ENCODE measurements around the gene AIMP1.
"Not testable (repeated sequence)": the region's sequence is repeated elsewhere in the genome, so short reads cannot be mapped to it uniquely, and the experiment has no call there.

AIMP1 gene

DNA sequence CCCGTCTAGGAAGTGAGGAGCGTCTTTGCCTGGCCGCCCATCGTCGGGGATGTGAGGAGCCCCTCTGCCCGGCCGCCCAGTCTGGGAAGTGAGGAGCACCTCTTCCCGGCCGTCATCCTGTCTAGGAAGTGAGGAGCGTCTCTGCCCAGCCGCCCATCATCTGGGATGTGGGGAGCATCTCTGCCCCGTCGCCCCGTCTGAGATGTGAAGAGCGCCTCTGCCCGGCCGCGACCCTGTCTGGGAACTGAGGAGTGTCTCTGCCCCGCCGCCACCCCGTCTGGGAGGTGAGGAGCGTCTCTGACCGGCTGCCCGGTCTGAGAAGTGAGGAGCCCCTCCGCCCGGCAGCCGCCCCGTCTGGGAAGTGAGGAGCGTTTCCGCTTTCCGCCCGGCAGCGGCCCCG lies 4.8 kb downstream of the AIMP1 start:
- not testable (repeated sequence) for H3K4me3 Mint-ChIP-seq; H3K27me3 Mint-ChIP-seq (ENCODE audit: low read depth); H3K4me1 Mint-ChIP-seq (ENCODE audit: low read depth); H3K27ac Mint-ChIP-seq; H3K9me3 Mint-ChIP-seq
- peaks cover 23% of the 10 kb centered on the region for H3K36me3 Mint-ChIP-seq (ENCODE audit: low read depth)

GRCh38 chr4:106321814-106322213 lies 5.5 kb downstream of the AIMP1 start:
- not testable (repeated sequence) for H3K27ac Mint-ChIP-seq, H3K4me3 Mint-ChIP-seq
- peaks cover 23% of the 10 kb centered on the region for H3K36me3 Mint-ChIP-seq (ENCODE audit: low read depth)

DNA sequence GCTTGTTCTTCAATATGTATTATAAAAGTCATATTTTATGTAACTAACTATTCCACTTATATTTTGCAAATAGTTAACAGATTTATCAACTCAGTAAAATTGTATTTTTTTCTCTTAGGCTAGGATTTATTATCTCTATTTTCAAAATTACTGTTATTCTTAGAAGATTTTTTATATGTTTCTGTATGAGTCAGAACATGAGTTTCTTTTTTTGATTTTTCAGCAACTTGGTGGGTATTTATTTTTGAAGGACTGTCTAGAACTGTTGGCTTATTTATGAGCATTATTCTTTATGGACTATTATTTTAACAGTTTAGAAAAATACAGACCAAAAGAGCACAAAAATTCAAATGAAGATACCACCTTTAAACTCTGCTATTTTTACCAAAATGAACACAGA lies 6.8 kb downstream of the AIMP1 start:
- H3K27me3 Mint-ChIP-seq (ENCODE audit: low read depth) = no peaks in the 10 kb centered on the region
- no peak overlapping the region for H3K27ac Mint-ChIP-seq
- peaks cover 9% of the 10 kb centered on the region for H3K4me1 Mint-ChIP-seq (ENCODE audit: low read depth)
- H3K9me3 Mint-ChIP-seq = no peaks in the 10 kb centered on the region
- no peak overlapping the region for H3K4me3 Mint-ChIP-seq
- peaks cover 32% of the 10 kb centered on the region for H3K36me3 Mint-ChIP-seq (ENCODE audit: low read depth)

More at GRCh38 chr4:106321814-106322213, 5.5 kb downstream of the AIMP1 start:
- H3K27me3 Mint-ChIP-seq (ENCODE audit: low read depth); H3K4me1 Mint-ChIP-seq (ENCODE audit: low read depth); H3K9me3 Mint-ChIP-seq: not testable (repeated sequence)

GRCh38 chr4:106325800-106326199 lies 9.4 kb downstream of the AIMP1 start:
- Mint-ChIP-seq H3K36me3 (ENCODE audit: low read depth) (peaks cover 28% of the 10 kb centered on the region), H3K27me3 (ENCODE audit: low read depth) (no peaks in the 10 kb centered on the region), H3K27ac (no peak overlapping the region), H3K4me3 (no peak overlapping the region), H3K4me1 (ENCODE audit: low read depth) (peaks cover 11% of the 10 kb centered on the region), H3K9me3 (no peaks in the 10 kb centered on the region)

GRCh38 chr4:106329041-106329618 lies 12.8 kb downstream of the AIMP1 start:
- Mint-ChIP-seq H3K36me3 (ENCODE audit: low read depth) (peaks cover 39% of the 10 kb centered on the region), H3K27ac (peak overlapping the region; percentile 26), H3K4me3 (no peak overlapping the region), H3K27me3 (ENCODE audit: low read depth) (no peaks in the 10 kb centered on the region), H3K9me3 (no peaks in the 10 kb centered on the region), H3K4me1 (ENCODE audit: low read depth) (peaks cover 8% of the 10 kb centered on the region)

DNA sequence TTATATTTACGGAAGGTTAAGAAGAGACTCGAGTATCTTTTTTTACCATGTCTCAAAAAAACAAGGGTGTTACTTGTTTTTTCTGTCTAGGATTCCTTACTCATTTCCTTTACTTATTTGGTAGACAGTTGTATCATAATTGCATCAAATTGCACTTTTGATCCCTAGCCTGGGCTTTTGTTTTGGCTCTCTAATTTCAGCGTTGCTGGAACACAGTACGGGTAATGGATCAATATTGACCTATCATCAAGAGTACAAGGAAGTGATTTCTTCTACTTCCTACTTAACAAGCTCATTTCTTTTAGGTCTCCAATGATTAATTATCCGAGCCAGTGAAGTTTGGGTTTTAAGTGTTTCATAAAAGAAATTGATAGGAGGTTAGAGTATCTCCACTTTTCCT lies 16.8 kb downstream of the AIMP1 start:
- Mint-ChIP-seq H3K27ac (no peak overlapping the region), H3K9me3 (peaks cover 7% of the 10 kb centered on the region), H3K36me3 (ENCODE audit: low read depth) (peaks cover 51% of the 10 kb centered on the region)

DNA sequence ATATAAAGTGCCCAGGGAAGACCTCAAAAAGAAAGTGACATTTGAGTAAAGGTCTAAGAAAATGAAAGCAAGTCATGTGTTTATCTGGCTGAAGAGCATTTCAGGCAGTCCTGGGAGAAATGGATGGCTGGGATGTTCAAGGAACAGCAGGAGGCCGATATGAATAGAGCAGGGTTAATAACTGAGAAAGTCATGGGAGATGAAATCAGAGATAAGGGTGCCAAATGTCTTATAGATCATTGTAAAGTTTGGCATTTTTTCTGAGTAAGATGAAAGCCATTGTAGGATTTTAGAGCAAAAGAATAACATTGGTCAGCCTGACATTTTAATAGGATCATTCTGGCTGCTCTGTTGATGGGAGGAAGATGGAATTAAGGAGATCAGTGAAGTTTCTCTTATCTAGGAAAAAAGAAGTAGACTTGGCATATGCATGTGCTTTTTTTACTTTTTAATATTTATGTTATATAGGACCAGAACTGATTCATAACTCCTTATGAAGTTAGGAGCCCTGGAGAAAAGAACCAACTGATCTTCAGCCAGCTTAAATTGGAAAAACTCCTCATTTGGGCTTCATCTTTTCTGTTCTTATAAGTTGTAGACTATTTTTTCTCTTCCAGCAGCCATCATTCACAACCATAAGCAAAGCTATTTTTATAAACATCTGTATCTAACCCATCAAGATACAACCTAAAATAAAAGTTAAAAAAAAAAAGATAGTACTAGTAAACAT lies 18.6 kb downstream of the AIMP1 start:
- no peak overlapping the region for H3K4me3 Mint-ChIP-seq
- H3K27ac Mint-ChIP-seq = no peak overlapping the region
- H3K4me1 Mint-ChIP-seq (ENCODE audit: low read depth) = peaks cover 2% of the 10 kb centered on the region
- H3K27me3 Mint-ChIP-seq (ENCODE audit: low read depth) = no peaks in the 10 kb centered on the region
- H3K36me3 Mint-ChIP-seq (ENCODE audit: low read depth) = peaks cover 59% of the 10 kb centered on the region
- peaks cover 7% of the 10 kb centered on the region for H3K9me3 Mint-ChIP-seq

More for the DNA sequence above, 16.8 kb downstream of the AIMP1 start:
- Mint-ChIP-seq H3K4me1 (ENCODE audit: low read depth) (peaks cover 6% of the 10 kb centered on the region), H3K4me3 (no peak overlapping the region), H3K27me3 (ENCODE audit: low read depth) (no peaks in the 10 kb centered on the region)

- no peak overlapping the region for H3K4me3 Mint-ChIP-seq
- H3K27me3 Mint-ChIP-seq (ENCODE audit: low read depth) = no peaks in the 10 kb centered on the region
- peaks cover 7% of the 10 kb centered on the region for H3K9me3 Mint-ChIP-seq
- no peak overlapping the region for H3K27ac Mint-ChIP-seq
- H3K36me3 Mint-ChIP-seq (ENCODE audit: low read depth) = peaks cover 65% of the 10 kb centered on the region
- H3K4me1 Mint-ChIP-seq (ENCODE audit: low read depth) = peaks cover 7% of the 10 kb centered on the region
These were observed 20.3 kb downstream of the AIMP1 start for GRCh38 chr4:106336618-106337017.

GRCh38 chr4:106337916-106338315 lies 21.6 kb downstream of the AIMP1 start:
- peaks cover 7% of the 10 kb centered on the region for H3K4me1 Mint-ChIP-seq (ENCODE audit: low read depth)
- H3K27ac Mint-ChIP-seq = no peak overlapping the region
- no peak overlapping the region for H3K4me3 Mint-ChIP-seq
- peaks cover 63% of the 10 kb centered on the region for H3K36me3 Mint-ChIP-seq (ENCODE audit: low read depth)
- H3K27me3 Mint-ChIP-seq (ENCODE audit: low read depth) = no peaks in the 10 kb centered on the region
- H3K9me3 Mint-ChIP-seq = peaks cover 7% of the 10 kb centered on the region

GRCh38 chr4:106338671-106339070 lies 22.3 kb downstream of the AIMP1 start:
- no peak overlapping the region for H3K27ac Mint-ChIP-seq
- H3K4me1 Mint-ChIP-seq (ENCODE audit: low read depth) = peaks cover 7% of the 10 kb centered on the region
- H3K4me3 Mint-ChIP-seq = no peak overlapping the region
- peaks cover 62% of the 10 kb centered on the region for H3K36me3 Mint-ChIP-seq (ENCODE audit: low read depth)
- peaks cover 7% of the 10 kb centered on the region for H3K9me3 Mint-ChIP-seq
- H3K27me3 Mint-ChIP-seq (ENCODE audit: low read depth) = no peaks in the 10 kb centered on the region

- H3K27ac Mint-ChIP-seq = no peak overlapping the region
- no peak overlapping the region for H3K4me3 Mint-ChIP-seq
- peaks cover 7% of the 10 kb centered on the region for H3K9me3 Mint-ChIP-seq
- H3K4me1 Mint-ChIP-seq (ENCODE audit: low read depth) = peaks cover 9% of the 10 kb centered on the region
- H3K36me3 Mint-ChIP-seq (ENCODE audit: low read depth) = peaks cover 61% of the 10 kb centered on the region
- H3K27me3 Mint-ChIP-seq (ENCODE audit: low read depth) = no peaks in the 10 kb centered on the region
These were observed 23.1 kb downstream of the AIMP1 start for GRCh38 chr4:106339431-106339830.

DNA sequence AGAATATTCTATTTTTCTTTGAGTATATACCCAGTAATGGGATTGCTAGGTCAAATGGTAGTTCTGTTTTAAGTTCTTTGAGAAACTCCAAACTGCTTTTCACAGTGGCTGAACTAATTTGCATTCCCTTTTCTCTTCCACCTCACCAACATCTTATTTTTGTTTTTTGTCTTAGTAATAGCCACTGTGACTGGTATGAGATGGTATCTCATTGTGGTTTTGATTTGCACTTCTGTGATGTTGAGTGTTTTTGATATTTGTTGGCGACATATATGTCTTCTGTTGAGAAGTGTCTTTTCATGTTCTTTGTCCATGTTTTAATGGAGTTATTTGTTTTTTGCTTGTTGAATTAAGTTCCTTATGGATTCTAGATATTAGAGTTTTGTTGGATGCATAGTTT lies 24.4 kb downstream of the AIMP1 start:
- Mint-ChIP-seq H3K27me3 (ENCODE audit: low read depth) (no peaks in the 10 kb centered on the region), H3K4me1 (ENCODE audit: low read depth) (peaks cover 10% of the 10 kb centered on the region), H3K9me3 (peaks cover 7% of the 10 kb centered on the region), H3K27ac (no peak overlapping the region), H3K4me3 (no peak overlapping the region), H3K36me3 (ENCODE audit: low read depth) (peaks cover 59% of the 10 kb centered on the region)

DNA sequence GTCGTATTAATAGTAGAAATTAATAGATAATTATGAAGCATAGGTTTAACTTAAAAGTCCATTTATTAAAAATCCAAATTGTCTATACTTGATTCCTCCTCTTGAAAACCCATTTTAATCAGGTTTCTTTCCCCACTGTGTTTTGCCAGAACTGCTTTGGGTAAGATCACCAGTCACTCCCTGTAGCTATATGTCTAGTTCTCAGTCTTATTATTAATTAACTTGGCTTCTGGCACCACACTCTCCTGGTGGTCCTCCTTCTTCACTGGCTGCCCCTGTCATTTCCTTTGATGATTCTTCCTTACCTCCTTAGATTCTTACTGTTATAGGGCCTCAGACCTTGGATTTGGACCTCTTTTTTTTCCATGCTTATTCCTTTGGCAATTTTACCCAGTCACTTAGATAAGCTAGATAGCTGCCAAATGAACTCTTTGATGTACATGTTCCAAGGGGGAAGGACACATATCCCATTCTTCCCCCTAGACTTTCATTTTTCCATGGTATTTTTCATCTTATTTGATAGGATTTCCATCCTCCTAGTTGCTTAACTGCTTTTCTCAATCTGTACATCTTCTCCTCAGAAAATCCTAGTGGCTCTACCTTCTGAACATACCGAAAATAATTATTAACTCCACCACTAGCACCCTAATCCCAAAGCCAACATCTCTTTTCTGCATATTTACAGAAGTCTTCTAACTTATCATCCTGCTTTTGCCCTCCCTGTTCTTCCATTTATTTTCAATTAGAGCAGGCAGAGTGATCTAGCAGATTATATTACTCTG lies 27.7 kb downstream of the AIMP1 start:
- no peak overlapping the region for H3K4me3 Mint-ChIP-seq
- no peaks in the 10 kb centered on the region for H3K9me3 Mint-ChIP-seq
- H3K27ac Mint-ChIP-seq = no peak overlapping the region
- no peaks in the 10 kb centered on the region for H3K27me3 Mint-ChIP-seq (ENCODE audit: low read depth)
- H3K36me3 Mint-ChIP-seq (ENCODE audit: low read depth) = peaks cover 44% of the 10 kb centered on the region
- H3K4me1 Mint-ChIP-seq (ENCODE audit: low read depth) = peaks cover 10% of the 10 kb centered on the region

DNA sequence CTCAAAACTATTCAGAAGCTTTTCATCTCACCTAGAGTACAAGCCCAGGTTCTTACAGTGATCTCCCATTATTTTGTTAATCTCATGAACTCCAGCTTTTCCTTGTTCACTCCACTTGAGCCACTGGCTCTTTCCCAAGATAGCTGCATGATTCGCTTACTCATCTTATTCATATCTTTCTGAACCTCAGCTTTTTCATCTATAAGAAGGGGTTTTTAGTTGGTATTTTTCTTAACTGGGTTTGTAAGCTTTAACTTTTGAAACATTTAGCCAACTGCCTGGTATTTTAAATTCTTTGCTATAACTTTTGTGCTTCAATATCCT lies 28.3 kb downstream of the AIMP1 start:
- Mint-ChIP-seq H3K27me3 (ENCODE audit: low read depth) (no peaks in the 10 kb centered on the region), H3K36me3 (ENCODE audit: low read depth) (peaks cover 43% of the 10 kb centered on the region), H3K4me1 (ENCODE audit: low read depth) (peaks cover 10% of the 10 kb centered on the region), H3K4me3 (no peak overlapping the region), H3K27ac (no peak overlapping the region), H3K9me3 (no peaks in the 10 kb centered on the region)

DNA sequence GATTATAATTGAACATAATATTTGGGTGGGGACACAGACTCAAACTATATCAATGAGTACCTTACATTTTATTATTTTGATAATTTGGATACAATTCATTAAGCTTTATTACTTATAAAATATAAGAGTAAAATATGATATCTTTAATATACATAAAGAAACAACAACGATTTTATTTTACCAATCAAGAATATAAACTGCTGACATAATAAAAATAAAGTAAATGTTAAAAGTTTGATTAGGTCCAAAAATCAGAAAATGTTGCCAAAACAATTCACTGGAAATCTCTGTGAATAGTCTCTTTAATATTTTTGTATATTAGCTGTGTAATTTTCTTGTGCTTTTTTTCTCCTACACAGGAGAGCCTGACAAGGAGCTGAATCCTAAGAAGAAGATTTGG lies 30.8 kb downstream of the AIMP1 start:
- no peak overlapping the region for H3K27ac Mint-ChIP-seq
- no peak overlapping the region for H3K4me3 Mint-ChIP-seq
- H3K36me3 Mint-ChIP-seq (ENCODE audit: low read depth) = peaks cover 28% of the 10 kb centered on the region
- H3K9me3 Mint-ChIP-seq = no peaks in the 10 kb centered on the region
- H3K27me3 Mint-ChIP-seq (ENCODE audit: low read depth) = no peaks in the 10 kb centered on the region
- H3K4me1 Mint-ChIP-seq (ENCODE audit: low read depth) = peaks cover 4% of the 10 kb centered on the region

Measured in T-helper 1 cell treated with Interleukin-12 subunit alpha and Interleukin-12 subunit beta and Interleukin-4 antibody, amounts not matched to agents 30 μg/mL and 1 μg/mL, for 36 hours (primary cell).